HCT116 (cell line): Measurements from ENCODE around the gene LRIF1. TPM values are rescaled to one million over a fixed set of nuclear protein-coding genes. Genes with fewer than 3 reads are reported as not detected.

ENCODE experiments used
- ATAC-seq: fragments of 200-7000 bp; cut with Tn5 transposase; 2 replicates; pipeline ENCODE4 v1.9.1; 2020; ENCODE audit warnings: mild to moderate bottlenecking, moderate library complexity
- BruUV-seq: library from RNA; stranded (reverse); fragments of 400-500 nt; replicated peaks from 2 replicates; lab custom pipeline; 2021; lab: Mats Ljungman, UMichigan
- CTCF ChIA-PET: fragments of 300-600 bp; sonication (Branson Sonifier 250); formaldehyde crosslinking; loops from one replicate; lab custom pipeline; 2021; ENCODE audit warnings: antibody characterized with exemption; lab: Charles Lee
- POLR2A ChIA-PET: fragments of 300-600, 350-600 bp; sonication (Branson Sonifier 250); formaldehyde crosslinking; loops from one replicate; lab custom pipeline; 2021; ENCODE audit warnings: antibody characterized with exemption; lab: Charles Lee
- RAD21 ChIA-PET, 2 experiments: fragments of 300-600 bp; sonication (Branson Sonifier 250); formaldehyde crosslinking; loops; one replicate each; lab custom pipeline; 2023; ENCODE audit warnings: low total read pairs in 2 of 2; ENCODE audit not compliant: uncharacterized antibody in 2 of 2, unreplicated experiment in 2 of 2, low non-redundant PET in 1 of 2; lab: Charles Lee
- DNase-seq: peaks from one replicate; pipeline ENCODE4 v3.0.0-alpha.2; 2010; ENCODE audit warnings: low read depth, low spot score
- H2AFZ ChIP-seq: fragments of 200-600 bp; shearing (Covaris generic), sonication (generic); 2 replicates; pipeline ENCODE4 v1.6.1; 2017; ENCODE audit warnings: low read depth, mixed run types, mixed read lengths, antibody characterized with exemption, low read length; ENCODE audit not compliant: poor library complexity, severe bottlenecking
- H3K27ac ChIP-seq: 2 replicates; pipeline ENCODE4 v1.5.1; 2012; ENCODE audit warnings: low read depth, low read length
- H3K27me3 ChIP-seq: fragments of 200-600 bp; sonication (generic); 2 replicates; pipeline ENCODE4 v1.6.1; 2016; ENCODE audit warnings: mixed run types, low read length, mixed read lengths; ENCODE audit not compliant: insufficient read depth
- H3K36me3 ChIP-seq, 2 experiments: fragments of 200-500 bp in 1 of 2; fragments of 200-600 bp in 1 of 2; sonication (Bioruptor generic) in 1 of 2; sonication (generic) in 1 of 2; 2 replicates each; pipeline versions ENCODE4 v1.5.1 to v1.6.1; 2014 to 2016; ENCODE audit warnings: low read length in 2 of 2, inconsistent platforms in 1 of 2, mixed read lengths in 1 of 2, mixed run types in 1 of 2; ENCODE audit not compliant: insufficient read depth in 2 of 2, control insufficient read depth in 1 of 2
- H3K4me1 ChIP-seq, 2 experiments: fragments of 200-600 bp in 1 of 2; sonication (generic) in 1 of 2; 2 replicates each; pipeline versions ENCODE4 v1.5.1 to v1.6.1; 2012 to 2017; ENCODE audit warnings: low read length in 2 of 2, inconsistent platforms in 1 of 2, mild to moderate bottlenecking in 1 of 2, mixed read lengths in 1 of 2, mixed run types in 1 of 2, moderate library complexity in 1 of 2; ENCODE audit not compliant: insufficient read depth in 2 of 2, control insufficient read depth in 1 of 2
- H3K4me2 ChIP-seq: fragments of 200-600 bp; sonication (generic); 2 replicates; pipeline ENCODE4 v1.6.1; 2017; ENCODE audit warnings: mixed run types, low read length, mixed read lengths
- H3K4me3 ChIP-seq, 2 experiments: fragments of 200-600 bp in 1 of 2; sonication (generic) in 1 of 2; replicated peaks in 1 of 2; 2 replicates each; pipeline ENCODE4 v1.5.1; 2011 to 2016; ENCODE audit warnings: low read length in 2 of 2, control low read depth in 1 of 2, low read depth in 1 of 2, mild to moderate bottlenecking in 1 of 2, mixed read lengths in 1 of 2, mixed run types in 1 of 2
- H3K79me2 ChIP-seq: fragments of 200-600 bp; sonication (generic); 2 replicates; pipeline ENCODE4 v1.6.1; 2017; ENCODE audit warnings: mild to moderate bottlenecking, mixed run types, low read length, moderate library complexity, mixed read lengths; ENCODE audit not compliant: insufficient read depth
- H3K9ac ChIP-seq: fragments of 200-600 bp; sonication (generic); 2 replicates; pipeline ENCODE4 v1.6.1; 2016; ENCODE audit warnings: low read length, mixed read lengths
- H3K9me2 ChIP-seq: fragments of 200-600 bp; sonication (generic), shearing (Covaris generic); 2 replicates; pipeline ENCODE4 v1.6.1; 2017; ENCODE audit warnings: mixed run types, mild to moderate bottlenecking, moderate library complexity; ENCODE audit not compliant: insufficient read depth
- H3K9me3 ChIP-seq, 2 experiments: fragments of 200-500 bp in 1 of 2; fragments of 200-600 bp in 1 of 2; sonication (Bioruptor generic) in 1 of 2; sonication (generic) in 1 of 2; 2 replicates each; pipeline ENCODE4 v1.6.1; 2014 to 2017; ENCODE audit warnings: low read length in 2 of 2, mixed read lengths in 2 of 2, inconsistent platforms in 1 of 2, low read depth in 1 of 2, mild to moderate bottlenecking in 1 of 2, mixed run types in 1 of 2, moderate library complexity in 1 of 2; ENCODE audit not compliant: control insufficient read depth in 1 of 2, insufficient read depth in 1 of 2
- H4K20me1 ChIP-seq: fragments of 200-600 bp; sonication (generic), shearing (Covaris generic); 2 replicates; pipeline ENCODE4 v1.6.1; 2017; ENCODE audit warnings: mixed run types, mild to moderate bottlenecking, moderate library complexity; ENCODE audit not compliant: insufficient read depth
- CBX3 ChIP-seq: IDR thresholded peaks from 2 replicates; pipeline ENCODE4 v1.6.1; 2012; ENCODE audit warnings: low read depth
- CTCF ChIP-seq, 3 experiments: fragments of 200-600 bp in 1 of 3; sonication (generic) in 1 of 3; IDR thresholded peaks in 2 of 3; conservative IDR thresholded peaks in 1 of 3; 2 replicates each; pipeline ENCODE4 v1.5.1; 2012 to 2017; ENCODE audit warnings: low read depth in 2 of 3, low read length in 2 of 3, antibody characterized with exemption in 1 of 3, borderline replicate concordance in 1 of 3, control low read depth in 1 of 3, mild to moderate bottlenecking in 1 of 3, mixed read lengths in 1 of 3, mixed run types in 1 of 3, moderate library complexity in 1 of 3; ENCODE audit not compliant: insufficient read depth in 1 of 3
- EGR1 ChIP-seq: IDR thresholded peaks from 2 replicates; pipeline ENCODE4 v1.6.1; 2012; ENCODE audit warnings: low read depth
- ELF1 ChIP-seq: IDR thresholded peaks from 2 replicates; pipeline ENCODE4 v1.6.1; 2012; ENCODE audit warnings: low read depth, borderline replicate concordance
- EZH2 ChIP-seq: fragments of 200-600 bp; sonication (generic); IDR thresholded peaks from 2 replicates; pipeline ENCODE4 v1.6.1; 2017; ENCODE audit warnings: antibody characterized with exemption, mixed run types
- EZH2phosphoT487 ChIP-seq: fragments of 200-600 bp; IDR thresholded peaks from 2 replicates; pipeline ENCODE4 v1.6.1; 2018; ENCODE audit warnings: antibody characterized with exemption, borderline replicate concordance
- FOSL1 ChIP-seq: IDR thresholded peaks from 2 replicates; pipeline ENCODE4 v1.6.1; 2012; ENCODE audit warnings: low read depth
- JUND ChIP-seq: IDR thresholded peaks from 2 replicates; pipeline ENCODE4 v1.6.1; 2012
- MAX ChIP-seq: IDR thresholded peaks from 2 replicates; pipeline ENCODE4 v1.6.1; 2012
- POLR2AphosphoS5 ChIP-seq: IDR thresholded peaks from 2 replicates; pipeline ENCODE4 v1.6.1; 2011; ENCODE audit warnings: mild to moderate bottlenecking, low read depth, low read length, moderate library complexity
- RAD21 ChIP-seq: IDR thresholded peaks from 2 replicates; pipeline ENCODE4 v1.6.1; 2012; ENCODE audit warnings: low read depth, mild to moderate bottlenecking
- REST ChIP-seq: IDR thresholded peaks from 2 replicates; pipeline ENCODE4 v1.6.1; 2012; ENCODE audit warnings: low read depth
- SIN3A ChIP-seq: IDR thresholded peaks from 2 replicates; pipeline ENCODE4 v1.6.1; 2012; ENCODE audit warnings: low read depth
- SP1 ChIP-seq: IDR thresholded peaks from 2 replicates; pipeline ENCODE4 v1.6.1; 2012; ENCODE audit warnings: low read depth
- TCF7L2 ChIP-seq: IDR thresholded peaks from 2 replicates; pipeline ENCODE4 v1.7.0; 2011; ENCODE audit warnings: borderline replicate concordance, inconsistent platforms; ENCODE audit not compliant: insufficient read depth, insufficient read length; ENCODE audit errors: extremely low read depth
- ZBTB33 ChIP-seq: IDR thresholded peaks from 2 replicates; pipeline ENCODE4 v1.6.1; 2011; ENCODE audit warnings: mild to moderate bottlenecking, low read length, moderate library complexity; ENCODE audit not compliant: insufficient replicate concordance; ENCODE audit errors: extremely low read depth
- ZFX ChIP-seq: fragments of 450-650 bp; IDR thresholded peaks from 2 replicates; pipeline ENCODE4 v1.6.1; 2017
- ZNF274 ChIP-seq: fragments of 200-500 bp; sonication (Bioruptor generic); IDR thresholded peaks from 2 replicates; pipeline ENCODE4 v1.6.1; 2014; ENCODE audit warnings: mild to moderate bottlenecking, low read depth, low read length, inconsistent platforms
- intact Hi-C: fragments of 100-400 bp; cut with micrococcal nuclease; formaldehyde crosslinking; loops from 2 replicates; pipeline ENCODE4 v1.10.0; 2022
- total RNA-seq: library from RNA; stranded (reverse); gene quantifications from one replicate; pipeline ENCODE4 v1.2.1, GENCODE V29; 2021; ENCODE audit not compliant: unreplicated experiment

Gene LRIF1
- total RNA-seq, 1 experiment from 2014 or later, result 21.8 TPM

DNA sequence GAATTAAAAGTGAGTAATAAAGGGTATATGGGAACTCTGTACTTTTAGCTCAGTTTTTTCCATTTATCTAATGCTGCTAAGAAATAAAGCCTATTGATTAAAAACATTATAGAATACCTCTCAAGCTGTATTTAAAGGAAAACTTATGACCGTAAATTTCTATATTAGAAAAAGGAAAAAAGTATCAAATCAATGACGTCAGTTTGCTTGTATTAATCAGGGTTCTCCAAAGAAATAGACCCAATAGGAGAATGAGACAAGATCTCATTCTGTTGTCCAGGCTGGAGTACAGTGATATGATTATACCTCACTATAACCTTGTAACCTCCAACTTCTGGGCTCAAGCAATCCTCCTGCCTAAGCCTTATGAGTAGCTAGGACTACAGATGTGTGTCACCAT lies 15.4 kb upstream of the LRIF1 start:
- ChIA-PET POLR2A (no interaction called here), RAD21 (no interaction called here), CTCF (no interaction called here)
- Histone ChIP-seq H3K9me3 (no peaks in the 10 kb centered on the region), H3K9ac (no peak overlapping the region), H3K4me1 (no peaks in the 10 kb centered on the region), H4K20me1 (no peaks in the 10 kb centered on the region), H3K4me2 (no peak overlapping the region), H3K36me3 (no peaks in the 10 kb centered on the region), H3K4me3 (no peak overlapping the region), H3K9me2 (no peaks in the 10 kb centered on the region), H3K27me3 (no peaks in the 10 kb centered on the region), H3K27ac (no peak overlapping the region), H3K79me2 (no peaks in the 10 kb centered on the region), H2AFZ (no peak overlapping the region)
- intact Hi-C loops, result no loop called here
- no peak for DNase-seq
- BruUV-seq, result no TSS peak
- ATAC-seq, result no peak
- TF ChIP-seq JUND, result no peak
- TF ChIP-seq REST, result no peak
- TF ChIP-seq SIN3A, result no peak
- TF ChIP-seq EZH2phosphoT487, result no peak
- TF ChIP-seq FOSL1, result no peak
- TF ChIP-seq ELF1, result no peak
- no peak for TF ChIP-seq ZBTB33
- TF ChIP-seq EGR1, result no peak
- TF ChIP-seq EZH2, result no peak
- TF ChIP-seq CBX3, result no peak
- TF ChIP-seq RAD21, result no peak
- no peak for TF ChIP-seq MAX
- no peak for TF ChIP-seq TCF7L2
- TF ChIP-seq SP1, result no peak
- no peak for TF ChIP-seq ZFX
- TF ChIP-seq CTCF (IDR thresholded peaks at IDR 0.05 in 2 of 3, conservative IDR thresholded peaks at IDR 0.05 in 1 of 3; ENCODE audit: borderline replicate concordance in 1 of 3, insufficient read depth in 1 of 3, low read depth in 2 of 3, low read length in 2 of 3), result no peak
- TF ChIP-seq POLR2AphosphoS5, result no peak
- TF ChIP-seq ZNF274, result no peak
